Kidney epithelial cell (primary cell): Measurements from ENCODE around the gene ANKRD18B. TPM values are rescaled to one million over a fixed set of nuclear protein-coding genes. Genes with fewer than 3 reads are reported as not detected.

ENCODE experiments used
- DNase-seq: peaks from one replicate; pipeline ENCODE4 v3.0.0-alpha.2; 2010; ENCODE audit warnings: low read depth
- H3K27me3 ChIP-seq: 2 replicates; pipeline ENCODE4 v1.6.0; 2011; ENCODE audit warnings: low read length; ENCODE audit not compliant: control insufficient read depth, insufficient read depth
- H3K36me3 ChIP-seq: 2 replicates; pipeline ENCODE4 v1.5.1; 2011; ENCODE audit warnings: low read length; ENCODE audit not compliant: control insufficient read depth, insufficient read depth
- H3K4me3 ChIP-seq: 2 replicates; pipeline ENCODE4 v1.5.1; 2011; ENCODE audit warnings: low read depth, mild to moderate bottlenecking, control low read depth, low read length
- CTCF ChIP-seq: IDR thresholded peaks from 2 replicates; pipeline ENCODE4 v1.5.1; 2011; ENCODE audit warnings: mild to moderate bottlenecking, moderate library complexity, low read length, control low read depth, inconsistent platforms; ENCODE audit not compliant: insufficient read depth, poor library complexity, severe bottlenecking
- total RNA-seq: library from RNA; depleted of rRNA; stranded (reverse); fragments of >200 nt; gene quantifications from 2 replicates; pipeline ENCODE4 v1.2.3, GENCODE V29; 2015

Gene ANKRD18B
- total RNA-seq, 1 donor from 2014 or later, result 3.8 TPM

DNA sequence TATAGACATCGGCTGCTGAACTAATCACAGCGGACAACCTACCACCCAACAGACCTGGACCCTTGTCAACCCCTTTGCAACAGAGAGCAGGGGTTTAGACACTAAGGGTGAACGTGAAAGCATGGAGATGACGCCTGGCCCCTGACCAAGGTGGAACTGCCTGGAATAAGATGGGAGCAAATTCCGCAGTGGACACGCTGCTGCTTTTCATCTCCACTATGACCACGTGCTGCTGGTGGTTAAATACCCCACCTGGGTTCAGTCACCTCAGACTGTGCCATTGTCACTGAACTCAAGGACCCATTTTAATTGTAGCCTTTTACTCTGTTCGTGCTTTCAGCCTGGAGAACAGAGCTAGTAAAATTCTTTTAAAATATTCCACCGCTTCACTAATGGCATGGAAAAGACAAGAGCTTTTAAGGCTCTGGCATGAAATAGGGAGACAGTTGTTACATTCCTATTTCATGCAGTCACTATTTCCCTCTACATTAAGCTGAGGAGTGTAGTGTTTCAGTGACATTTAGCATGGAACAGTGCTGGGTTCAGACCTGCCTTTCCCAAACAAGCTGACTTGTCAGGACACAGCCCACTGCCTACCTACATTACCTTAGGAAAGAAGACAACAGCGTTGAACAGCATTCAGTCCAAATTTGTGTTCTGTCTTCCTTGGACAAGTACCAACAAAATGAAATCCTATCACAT, 96.8 kb downstream of the ANKRD18B start:
- peak; percentile 32 for DNase-seq
- no peak overlapping the region for H3K4me3 ChIP-seq
- H3K36me3 ChIP-seq, result no peaks in the 10 kb centered on the region
- no peak for TF ChIP-seq CTCF
- H3K27me3 ChIP-seq, result no peaks in the 10 kb centered on the region

Other genes starting within 250 kb of the ANKRD18B start
- gene NFX1, start 233.7 kb upstream of the ANKRD18B start, total RNA-seq, result 24.3 and 24.5 TPM in 2 replicates
- gene AQP7, start 121.7 kb upstream of the ANKRD18B start, total RNA-seq, result not detected in 2 replicates
- gene AQP3, start 76.7 kb upstream of the ANKRD18B start, total RNA-seq, result 0.89 and 1.1 TPM in 2 replicates
- 32.8 and 34.8 TPM in 2 replicates for gene NOL6, start 50.3 kb upstream of the ANKRD18B start, total RNA-seq